ENCODE results near the gene AMPD2. TPM values are rescaled to one million over a fixed set of nuclear protein-coding genes. Genes with fewer than 3 reads are reported as not detected.
A peak's percentile ranks its signal among the peaks of the same experiment; 100 is the strongest.

The AMPD2 gene
- total RNA-seq, result 74.2 TPM

- Histone ChIP-seq H3K27me3 (no peaks in the 10 kb centered on the region), H3K9me3 (no peaks in the 10 kb centered on the region), H3K4me3 (peak within 1 kb of the TSS; percentile 50 to 85), H3K4me1 (peaks cover 15 to 34% of the 10 kb centered on the region in 2 donors), H3K27ac (peak within 1 kb of the TSS; percentile 84 to 89), H3K36me3 (no peaks in the 10 kb centered on the region)
- intact Hi-C loops (cut with DNase I), result no loop called here
- no peak for TF ChIP-seq CTCF (IDR thresholded peaks at IDR 0.05)
- DNase-seq (ENCODE audit: low spot score in 2 of 2), result peak; percentile 77 to 92
These were observed at the start of gene AMPD2, which contains the start of gene GNAT2 for GRCh38 chr1:109619576-109620400. Gene AMPD2 (plus strand): TSS chr1:109619837. CDS start chr1:109621176, 1,339 bp downstream. Gene GNAT2 (minus strand): TSS chr1:109619616. CDS start chr1:109612870, 6,746 bp downstream.

GRCh38 chr1:109570414-109570813 is 49.2 kb upstream of the AMPD2 start:
- no peak for TF ChIP-seq CTCF (IDR thresholded peaks at IDR 0.05)
- H3K27me3 ChIP-seq, result no peaks in the 10 kb centered on the region
- no peaks in the 10 kb centered on the region for H3K9me3 ChIP-seq
- H3K4me3 ChIP-seq, result no peak overlapping the region
- H3K4me1 ChIP-seq, result peaks cover 5 to 19% of the 10 kb centered on the region in 2 donors
- peak overlapping the region in 1 of 2 donors; percentile 0 for H3K27ac ChIP-seq
- no peaks in the 10 kb centered on the region for H3K36me3 ChIP-seq
- no peak for DNase-seq (ENCODE audit: low spot score in 2 of 2)
- intact Hi-C loops (cut with DNase I), result no loop called here

GRCh38 chr1:109573785-109574184 is 45.9 kb upstream of the AMPD2 start:
- no peak for TF ChIP-seq CTCF (IDR thresholded peaks at IDR 0.05)

GRCh38 chr1:109578947-109579443 is 40.6 kb upstream of the AMPD2 start:
- no peaks in the 10 kb centered on the region for H3K9me3 ChIP-seq
- DNase-seq (ENCODE audit: low spot score in 2 of 2), result no peak
- TF ChIP-seq CTCF (IDR thresholded peaks at IDR 0.05), result no peak
- H3K27me3 ChIP-seq, result no peaks in the 10 kb centered on the region
- H3K27ac ChIP-seq, result peak overlapping the region; percentile 77 to 79
- peaks cover 15 to 46% of the 10 kb centered on the region in 2 donors for H3K36me3 ChIP-seq
- intact Hi-C loops (cut with DNase I), result no loop called here
- no peak overlapping the region for H3K4me3 ChIP-seq
- peaks cover 3 to 14% of the 10 kb centered on the region in 2 donors for H3K4me1 ChIP-seq

More at GRCh38 chr1:109573785-109574184, 45.9 kb upstream of the AMPD2 start:
- Histone ChIP-seq H3K9me3 (no peaks in the 10 kb centered on the region), H3K27me3 (no peaks in the 10 kb centered on the region), H3K4me3 (no peak overlapping the region), H3K36me3 (peaks cover 5 to 6% of the 10 kb centered on the region in 2 donors), H3K4me1 (peaks cover 3 to 13% of the 10 kb centered on the region in 2 donors), H3K27ac (no peak overlapping the region)
- intact Hi-C loops (cut with DNase I), result no loop called here
- no peak for DNase-seq (ENCODE audit: low spot score in 2 of 2)

- Histone ChIP-seq H3K9me3 (no peaks in the 10 kb centered on the region), H3K27ac (peak overlapping the region; percentile 77 to 79), H3K27me3 (no peaks in the 10 kb centered on the region), H3K36me3 (peaks cover 20 to 48% of the 10 kb centered on the region in 2 donors), H3K4me1 (peaks cover 3 to 14% of the 10 kb centered on the region in 2 donors), H3K4me3 (no peak overlapping the region)
- no peak for TF ChIP-seq CTCF (IDR thresholded peaks at IDR 0.05)
- intact Hi-C loops (cut with DNase I), result no loop called here
- no peak for DNase-seq (ENCODE audit: low spot score in 2 of 2)
These were observed 40.1 kb upstream of the AMPD2 start for GRCh38 chr1:109579491-109579890.
